Stimulated activated CD4-positive, alpha-beta T cell treated with anti-CD3 and anti-CD28 coated beads, Interleukin-12 subunit alpha, Interleukin-12 subunit beta, amount 100 ng/mL, for 48 hours (primary cell): ENCODE data around the gene CATSPER2.
"Not testable (repeated sequence)": the region's sequence is repeated elsewhere in the genome, so short reads cannot be mapped to it uniquely, and the experiment has no call there.

Source experiments
- DNase-seq, 3 donors: peaks; one replicate each; pipeline ENCODE4 v3.0.0-alpha.2; 2020; ENCODE audit warnings: low read depth in 2 of 3, low spot score in 1 of 3

The CATSPER2 gene

DNA sequence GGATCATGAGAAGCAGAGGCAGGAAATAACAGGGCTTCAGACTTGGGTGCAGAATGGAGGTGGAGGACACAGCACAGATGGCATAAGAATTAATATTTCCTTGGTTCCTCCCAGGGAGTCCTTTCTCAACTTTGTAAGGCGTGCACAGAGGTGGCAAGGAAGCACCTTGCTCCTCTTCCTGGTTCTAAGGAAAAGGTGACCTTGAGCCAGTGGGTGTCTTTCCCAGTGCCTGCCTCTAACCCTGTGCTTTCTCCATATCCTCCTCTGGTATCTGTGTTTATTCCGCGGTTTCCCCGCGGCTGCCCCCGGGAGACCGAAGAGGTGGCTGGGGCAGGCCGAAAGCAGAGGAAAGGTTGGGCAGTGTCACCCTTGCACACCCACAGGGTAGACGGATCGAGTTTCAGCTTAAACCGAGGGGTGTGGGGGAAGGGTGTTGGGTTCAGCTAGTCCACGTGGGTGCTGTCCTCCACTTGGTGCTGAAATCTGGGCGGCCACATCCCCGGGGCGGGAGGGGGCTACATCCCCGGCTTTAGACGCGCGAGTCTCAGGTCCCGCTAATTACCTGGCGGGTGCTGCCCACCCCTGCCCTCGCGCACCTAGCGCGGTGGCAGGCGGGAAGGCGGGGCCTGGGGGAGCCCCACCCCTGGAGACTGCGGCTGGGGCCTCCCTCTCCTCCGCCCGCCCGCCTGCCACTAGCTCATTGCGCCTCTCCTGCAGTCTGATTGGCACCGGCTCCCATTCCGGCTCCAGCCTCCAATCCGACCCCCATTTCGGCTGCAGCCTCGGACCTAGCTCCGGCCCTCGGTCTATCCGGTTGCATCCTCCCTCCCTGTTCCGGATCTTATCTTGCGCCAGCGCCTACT is 55.1 kb downstream of the CATSPER2 start, which contains the start of gene CKMT1B:
Gene CKMT1B, plus strand, starts transcription at position 700 of the 863 bp plus-strand sequence. CDS start 192 bp downstream, outside the sequence.
- DNase-seq: not testable (repeated sequence)

DNA sequence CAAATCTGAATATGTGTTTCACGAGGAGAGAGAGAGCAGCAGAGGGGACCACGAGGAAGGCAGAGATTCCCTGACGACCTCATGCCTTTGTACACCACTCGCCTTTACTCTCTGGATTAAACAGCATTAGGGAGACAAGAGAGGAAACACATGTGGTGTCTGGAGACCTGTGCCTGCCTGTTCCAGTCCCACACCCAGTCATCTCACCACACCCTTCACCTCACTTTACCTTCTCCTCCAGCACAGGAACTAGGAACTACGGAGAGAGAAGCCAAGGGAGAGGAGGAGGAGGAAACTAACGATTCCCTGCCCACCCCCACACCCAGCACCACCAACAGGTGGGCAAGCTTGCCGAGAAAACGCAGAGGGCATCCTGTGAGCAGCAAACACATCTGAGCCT is 55.8 kb downstream of the CATSPER2 start:
- not testable (repeated sequence) for DNase-seq

DNA sequence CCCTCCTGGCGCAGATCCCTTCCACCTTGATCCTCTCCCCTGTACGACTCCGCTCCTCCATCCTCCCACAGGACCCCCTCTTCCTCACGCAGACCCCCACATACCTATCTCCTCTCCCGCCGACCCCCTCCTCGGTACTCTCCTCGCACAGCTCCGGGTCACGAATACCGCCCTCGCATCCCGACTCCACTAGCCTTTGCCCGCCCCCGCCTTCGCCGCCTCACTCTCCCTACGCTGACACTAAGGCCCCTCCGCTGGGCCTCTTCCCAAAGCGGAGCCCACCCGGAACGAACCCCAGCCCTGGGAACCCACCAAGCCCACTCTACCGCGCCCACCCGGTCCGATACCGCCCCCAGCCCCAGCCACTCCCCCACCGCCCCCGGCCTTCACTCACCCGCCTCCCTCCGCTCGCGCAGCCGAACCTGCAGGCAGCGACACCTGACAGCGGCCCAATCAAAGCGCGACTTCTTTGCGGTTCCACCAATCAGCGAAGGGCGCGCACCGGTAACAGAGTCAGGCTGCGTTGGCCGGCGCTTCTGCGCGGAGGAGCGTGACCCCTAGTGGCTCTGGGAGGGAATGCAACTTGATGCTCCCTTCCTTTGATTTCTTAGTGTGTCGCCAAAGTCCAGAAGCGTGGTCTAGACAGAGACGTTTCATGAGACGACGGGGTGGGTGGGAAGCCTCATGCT is 58.7 kb downstream of the CATSPER2 start, which contains the start of gene PPIP5K1:
Gene PPIP5K1, minus strand, starts transcription at position 431 of the 689 bp plus-strand sequence. CDS start 5,704 bp downstream, outside the sequence.
- not testable (repeated sequence) for DNase-seq
